Measurements from ENCODE around the gene SLC41A3. TPM values are rescaled to one million over a fixed set of nuclear protein-coding genes. Genes with fewer than 3 reads are reported as not detected.

Gene SLC41A3
- total RNA-seq, 1 experiment from 2014 or later: 35.5 TPM

- Histone ChIP-seq H2BK15ac (ENCODE audit: low read depth, low read length) (no peak overlapping the region), H3K4me2 (ENCODE audit: insufficient read depth, insufficient read length, low read length) (no peak overlapping the region), H3T11ph (ENCODE audit: low read length) (no peak overlapping the region), H2BK12ac (ENCODE audit: insufficient read length, low read depth, low read length) (no peak overlapping the region), H3K27me3 (ENCODE audit: insufficient read depth, low read length) (no peaks in the 10 kb centered on the region), H3K27ac (ENCODE audit: insufficient read length, low read depth, low read length) (no peak overlapping the region), H2BK5ac (ENCODE audit: insufficient read length, low read length) (no peak overlapping the region), H4K20me1 (ENCODE audit: control insufficient read depth, insufficient read depth, insufficient read length) (no peaks in the 10 kb centered on the region), H3K79me2 (ENCODE audit: insufficient read depth, low read length) (no peaks in the 10 kb centered on the region), H3K23me2 (ENCODE audit: insufficient read length, low read depth, low read length, poor library complexity, severe bottlenecking) (no peaks in the 10 kb centered on the region), H3K4me1 (ENCODE audit: insufficient read depth, low read length) (no peaks in the 10 kb centered on the region), H3K79me1 (ENCODE audit: insufficient read depth, low read depth, low read length, poor library complexity, severe bottlenecking) (peaks cover 3% of the 10 kb centered on the region), H3K56ac (ENCODE audit: insufficient read length, low read depth, low read length) (no peak overlapping the region), H4K5ac (ENCODE audit: insufficient read length, low read depth, low read length) (no peak overlapping the region), H4K8ac (replicated peaks; ENCODE audit: insufficient read length, low read depth, low read length) (no peak overlapping the region), H2BK120ac (ENCODE audit: low read depth, low read length, poor library complexity, severe bottlenecking) (no peak overlapping the region), H3K14ac (ENCODE audit: insufficient read depth, low read length) (no peak overlapping the region), H2AK5ac (ENCODE audit: insufficient read length, low read length) (no peak overlapping the region), H3K4ac (ENCODE audit: low read depth, low read length) (no peak overlapping the region; the same call in 1 of the 2 replicates), H3K9ac (ENCODE audit: extremely low read depth, insufficient read length, low read length) (no peak overlapping the region), H2BK20ac (ENCODE audit: low read depth, low read length, poor library complexity, severe bottlenecking) (no peak overlapping the region), H4K91ac (ENCODE audit: insufficient read length, low read depth, low read length) (no peak overlapping the region), H2AFZ (ENCODE audit: low read length) (no peak overlapping the region), H3K18ac (ENCODE audit: insufficient read length, low read depth, low read length) (no peak overlapping the region), H3K9me3 (ENCODE audit: control insufficient read depth, low read depth, low read length) (no peaks in the 10 kb centered on the region), H3K23ac (ENCODE audit: insufficient read length, low read depth, low read length) (no peak overlapping the region)
- Mint-ChIP-seq H3K9me3 (no peaks in the 10 kb centered on the region; a peak in 2 of 5 replicates), H3K4me1 (0 out of 4 replicates have a peak, but pooled peaks cover 0 to 7% of the 10 kb centered on the region in 2 experiments), H3K4me3 (no peak overlapping the region), H3K27ac (no peak overlapping the region; a peak in 1 of 7 replicates), H3K36me3 (ENCODE audit: insufficient read depth in 1 of 3, low read depth in 3 of 3) (peaks cover 2 to 9% (median 8%) of the 10 kb centered on the region in 3 experiments), H3K27me3 (ENCODE audit: low read depth) (no peaks in the 10 kb centered on the region)
- WGBS (ENCODE audit: extremely low coverage, insufficient read length, low lambda C conversion rate): no CpG with 5 or more reads among the region's 11 CpGs
- no peak for DNase-seq
- no peak for TF ChIP-seq CTCF (conservative IDR thresholded peaks at IDR 0.05)
Measured at GRCh38 chr3:126077754-126078153, 6.2 kb downstream of the SLC41A3 start.
